ENCODE data around the gene OGDH. TPM values are rescaled to one million over a fixed set of nuclear protein-coding genes. Genes with fewer than 3 reads are reported as not detected.

The OGDH gene
- total RNA-seq, 1 experiment from 2014 or later: 75.1 TPM

GRCh38 chr7:44736896-44737295 lies 130.5 kb downstream of the OGDH start:
- ChIA-PET CTCF (no interaction called here), POLR2A (interaction anchor here (2.6 kb wide), 1 partner anchor 11 kb away, joined by 9 read pairs; no protein-coding TSS in a partner anchor)
- BruUV-seq (replicated peaks): no TSS peak
- no peaks in the 10 kb centered on the region for H3K9me3 Mint-ChIP-seq (ENCODE audit: unreplicated experiment)
- no peaks in the 10 kb centered on the region for H3K27me3 Mint-ChIP-seq (ENCODE audit: insufficient read depth, unreplicated experiment)
- H3K4me1 Mint-ChIP-seq (ENCODE audit: insufficient read depth, unreplicated experiment): peaks cover 31% of the 10 kb centered on the region
- no peak for DNase-seq (ENCODE audit: unreplicated experiment)
- no peaks in the 10 kb centered on the region for H3K36me3 Mint-ChIP-seq (ENCODE audit: insufficient read depth, unreplicated experiment)
- no peak overlapping the region for H3K4me3 Mint-ChIP-seq (ENCODE audit: unreplicated experiment)
- no peak for TF ChIP-seq CTCF (IDR thresholded peaks at IDR 0.05; ENCODE audit: unreplicated experiment)
- intact Hi-C loops (cut with micrococcal nuclease): no loop called here
- H3K27ac Mint-ChIP-seq (ENCODE audit: low read depth, unreplicated experiment): no peak overlapping the region

GRCh38 chr7:44738051-44738723 lies 131.8 kb downstream of the OGDH start:
- DNase-seq (ENCODE audit: unreplicated experiment): peak; percentile 13
- Mint-ChIP-seq H3K9me3 (ENCODE audit: unreplicated experiment) (no peaks in the 10 kb centered on the region), H3K36me3 (ENCODE audit: insufficient read depth, unreplicated experiment) (no peaks in the 10 kb centered on the region), H3K4me1 (ENCODE audit: insufficient read depth, unreplicated experiment) (peaks cover 31% of the 10 kb centered on the region), H3K27ac (ENCODE audit: low read depth, unreplicated experiment) (no peak overlapping the region), H3K4me3 (ENCODE audit: unreplicated experiment) (no peak overlapping the region), H3K27me3 (ENCODE audit: insufficient read depth, unreplicated experiment) (no peaks in the 10 kb centered on the region)
- no TSS peak for BruUV-seq (replicated peaks)
- TF ChIP-seq CTCF (IDR thresholded peaks at IDR 0.05; ENCODE audit: unreplicated experiment): no peak
- ChIA-PET POLR2A (no interaction called here), CTCF (interaction anchor here (0.6 to 1.1 kb wide), 4 partner anchors 60 to 837 kb away, joined by 3 to 5 read pairs (median 4); no protein-coding TSS in a partner anchor)
- intact Hi-C loops (cut with micrococcal nuclease): no loop called here

- TF ChIP-seq CTCF (IDR thresholded peaks at IDR 0.05; ENCODE audit: unreplicated experiment): no peak
- BruUV-seq (replicated peaks): no TSS peak
- Mint-ChIP-seq H3K27ac (ENCODE audit: low read depth, unreplicated experiment) (no peak overlapping the region), H3K36me3 (ENCODE audit: insufficient read depth, unreplicated experiment) (no peaks in the 10 kb centered on the region), H3K4me1 (ENCODE audit: insufficient read depth, unreplicated experiment) (peaks cover 29% of the 10 kb centered on the region), H3K4me3 (ENCODE audit: unreplicated experiment) (no peak overlapping the region), H3K9me3 (ENCODE audit: unreplicated experiment) (no peaks in the 10 kb centered on the region), H3K27me3 (ENCODE audit: insufficient read depth, unreplicated experiment) (no peaks in the 10 kb centered on the region)
- POLR2A ChIA-PET: no interaction called here
- CTCF ChIA-PET: no interaction called here
- intact Hi-C loops (cut with micrococcal nuclease): no loop called here
- DNase-seq (ENCODE audit: unreplicated experiment): no peak
Measured at GRCh38 chr7:44738876-44739665, 132.6 kb downstream of the OGDH start.

GRCh38 chr7:44740055-44740454 lies 133.6 kb downstream of the OGDH start:
- H3K4me1 Mint-ChIP-seq (ENCODE audit: insufficient read depth, unreplicated experiment): peaks cover 20% of the 10 kb centered on the region
- no peak overlapping the region for H3K27ac Mint-ChIP-seq (ENCODE audit: low read depth, unreplicated experiment)
- no peaks in the 10 kb centered on the region for H3K27me3 Mint-ChIP-seq (ENCODE audit: insufficient read depth, unreplicated experiment)
- DNase-seq (ENCODE audit: unreplicated experiment): no peak
- no TSS peak for BruUV-seq (replicated peaks)
- H3K9me3 Mint-ChIP-seq (ENCODE audit: unreplicated experiment): no peaks in the 10 kb centered on the region
- intact Hi-C loops (cut with micrococcal nuclease): loop anchor here (10.0 kb wide), 2 partner anchors 45 to 55 kb away; partner anchors contain the start of gene PPIA
- ChIA-PET CTCF (no interaction called here), POLR2A (no interaction called here)
- H3K4me3 Mint-ChIP-seq (ENCODE audit: unreplicated experiment): no peak overlapping the region
- no peak for TF ChIP-seq CTCF (IDR thresholded peaks at IDR 0.05; ENCODE audit: unreplicated experiment)
- H3K36me3 Mint-ChIP-seq (ENCODE audit: insufficient read depth, unreplicated experiment): no peaks in the 10 kb centered on the region
